HG02798 (cell line): Measurements from ENCODE around the gene RBM38.

Experiments
- ATAC-seq: cut with Tn5 transposase; IDR thresholded peaks from one replicate; pipeline ENCODE4 v1.9.1; 2021; ENCODE audit warnings: mild to moderate bottlenecking; ENCODE audit not compliant: unreplicated experiment, poor library complexity

The RBM38 gene

DNA sequence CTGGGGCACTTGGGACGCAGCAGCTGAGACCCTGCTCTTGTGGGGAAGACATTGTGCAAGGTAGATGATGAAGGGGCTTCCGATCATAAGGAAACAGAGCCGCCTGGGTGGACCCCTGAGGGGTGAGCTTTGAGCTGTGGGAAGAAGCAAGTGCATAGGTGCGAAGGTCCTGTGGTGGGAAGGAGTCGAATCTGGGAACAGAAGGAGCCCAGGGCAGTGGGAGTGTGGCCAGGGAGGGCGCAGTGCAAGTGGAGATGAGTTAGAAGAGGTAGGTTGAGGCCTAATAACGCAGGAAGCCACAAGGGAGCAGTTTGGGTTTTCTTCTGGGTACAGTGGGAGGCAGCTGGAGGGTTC is 10.3 kb downstream of the RBM38 start:
- no peak for ATAC-seq

DNA sequence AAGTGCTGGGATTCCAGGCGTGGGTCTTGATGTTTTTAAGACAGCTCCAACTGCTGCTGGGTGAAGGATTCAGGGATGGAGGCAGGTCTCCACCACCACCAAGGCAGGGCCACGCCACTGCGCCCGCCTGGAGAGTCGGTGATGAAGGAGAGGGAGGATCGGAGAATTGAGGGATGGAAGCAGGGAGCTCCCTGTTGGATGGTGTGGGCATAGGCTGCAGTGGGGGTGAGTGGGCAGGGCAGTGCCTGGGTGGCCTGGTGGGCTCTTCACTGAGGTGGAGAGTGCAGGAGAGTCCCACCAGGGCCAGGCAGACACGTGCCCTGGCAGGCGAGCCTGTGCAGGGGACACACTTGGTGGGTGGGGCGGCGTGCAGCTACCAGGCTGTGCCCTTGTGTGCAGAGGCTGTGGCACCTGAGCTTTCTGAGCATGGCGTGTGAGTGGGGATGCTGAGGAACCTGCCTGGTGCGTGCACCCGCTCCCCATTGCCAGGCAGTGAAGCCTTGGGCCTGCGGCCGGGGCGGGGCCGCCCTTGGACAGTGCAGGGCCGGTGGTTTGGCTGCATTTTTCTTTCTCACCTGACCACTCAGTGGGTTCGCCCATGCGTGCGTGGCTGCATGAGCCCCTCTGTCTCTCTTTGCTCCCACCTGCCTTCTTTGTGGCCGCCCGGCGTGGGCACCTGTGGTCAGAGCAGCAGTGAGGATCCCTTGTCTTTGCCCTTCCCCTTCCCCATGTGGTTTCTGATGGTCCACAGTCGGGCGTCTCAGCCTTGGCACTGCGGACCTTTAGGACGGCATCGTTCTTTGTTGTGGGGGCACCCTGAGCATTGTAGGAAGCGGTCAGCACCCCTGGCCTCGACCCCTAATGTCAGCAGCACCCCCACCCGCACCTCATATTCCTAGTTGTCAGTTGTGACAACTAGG is 11.3 kb downstream of the RBM38 start:
- ATAC-seq: no peak

DNA sequence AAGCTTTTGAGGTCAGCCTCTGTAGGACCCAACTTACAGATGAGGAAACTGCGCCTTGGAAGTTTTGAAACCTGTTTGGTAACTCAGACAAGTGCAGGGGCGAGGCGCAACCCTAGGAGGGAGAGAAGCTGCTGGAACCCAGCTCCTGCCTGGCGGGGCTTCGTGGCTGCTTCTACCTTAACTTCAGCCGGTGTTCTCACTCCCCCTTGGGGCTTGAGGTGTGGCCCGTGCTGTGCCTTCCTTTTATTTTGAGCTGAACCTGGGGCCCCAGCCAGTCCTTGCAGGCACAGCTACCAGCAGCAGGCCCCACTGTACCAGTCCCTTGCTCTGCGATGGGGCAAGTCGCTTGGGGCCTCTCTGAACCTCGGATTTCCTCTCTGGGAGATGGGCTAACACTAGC is 12.0 kb downstream of the RBM38 start:
- no peak for ATAC-seq

DNA sequence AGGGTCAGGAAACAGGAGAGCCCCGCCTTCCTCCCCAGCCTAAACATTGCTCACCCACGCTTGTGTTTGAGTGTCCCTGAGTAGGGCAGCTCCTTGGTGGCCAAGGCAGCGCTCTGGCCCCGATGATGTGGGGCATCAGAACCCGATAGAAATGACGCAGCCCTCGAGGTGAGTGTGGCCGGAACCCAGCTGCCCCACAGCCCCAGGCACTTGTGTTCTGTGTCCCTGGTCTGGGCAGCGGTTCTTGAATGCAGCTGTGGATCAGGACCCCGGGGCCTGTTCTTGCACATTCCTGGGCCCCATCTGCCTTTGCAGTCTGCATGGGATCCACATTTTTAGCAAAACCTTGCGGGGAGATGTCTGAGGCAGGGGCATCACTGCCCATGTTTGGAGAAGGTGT is 12.8 kb downstream of the RBM38 start:
- no peak for ATAC-seq

DNA sequence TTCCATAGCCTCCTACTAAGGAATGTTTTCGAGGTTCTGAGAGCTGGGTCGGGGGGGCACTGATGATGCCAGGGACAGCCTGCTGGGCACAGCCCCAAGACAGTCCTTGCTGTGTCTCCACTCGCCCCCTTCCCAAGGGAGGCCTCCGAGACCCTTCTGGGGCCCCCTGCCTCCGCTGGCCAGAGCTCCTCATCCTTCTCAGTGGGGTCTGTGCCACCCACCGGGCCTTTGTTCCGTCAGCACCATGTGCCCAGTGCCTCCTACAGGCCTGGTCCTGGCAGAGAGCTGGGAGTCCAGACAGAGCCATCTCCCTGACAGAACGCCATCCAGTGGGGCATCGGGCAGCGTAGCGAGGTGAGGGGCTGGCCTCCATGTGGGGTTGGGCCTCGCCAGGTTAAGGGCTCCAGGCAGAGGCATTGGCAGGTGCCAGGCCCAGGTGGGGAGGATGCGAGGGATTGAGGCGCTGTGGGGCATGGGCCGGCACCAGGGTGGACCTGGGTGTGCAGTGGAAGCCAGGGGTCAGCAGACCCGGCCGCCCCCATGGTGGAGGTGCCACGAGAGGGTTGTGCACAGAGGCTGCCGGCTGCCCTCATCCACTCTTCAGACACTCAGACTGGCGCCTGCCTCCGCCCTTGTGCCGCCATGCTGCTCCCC is 13.3 kb downstream of the RBM38 start:
- no peak for ATAC-seq

DNA sequence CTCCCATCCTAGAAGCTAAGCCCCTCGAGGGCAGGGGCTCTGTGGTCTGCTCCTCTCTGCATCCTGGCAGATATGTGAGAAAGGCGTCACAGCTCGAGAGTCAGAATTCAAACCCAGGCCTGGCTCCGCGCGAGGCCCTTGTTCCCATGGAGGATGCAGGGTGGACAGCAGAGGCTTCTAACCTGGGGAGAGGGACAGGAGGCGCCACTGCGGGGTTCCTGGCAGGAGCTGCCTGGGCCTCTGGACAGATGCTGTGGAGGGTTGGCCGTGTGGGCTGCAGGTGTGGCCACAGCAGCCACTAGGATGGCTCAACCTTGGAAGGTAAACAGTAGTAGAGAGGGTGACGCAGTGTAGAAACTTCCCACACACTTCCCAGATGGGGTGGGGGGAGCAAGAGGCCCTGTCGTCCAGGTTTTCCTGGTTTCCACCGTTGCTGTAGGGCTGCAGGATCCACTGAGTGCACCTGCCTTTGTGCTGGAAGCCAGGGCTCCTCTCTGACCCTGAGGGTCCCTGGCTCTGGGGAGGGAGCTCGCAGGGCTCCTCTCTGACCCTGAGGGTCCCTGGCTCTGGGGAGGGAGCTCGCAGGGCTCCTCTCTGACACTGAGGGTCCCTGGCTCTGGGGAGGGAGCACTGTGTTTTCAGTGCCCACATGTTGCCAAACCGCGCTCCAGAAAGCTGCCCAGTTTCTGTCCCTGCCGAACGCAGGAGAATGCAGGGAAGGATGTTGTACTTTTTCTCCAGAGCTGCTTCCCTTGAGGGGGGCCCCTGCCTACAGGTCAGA is 14.2 kb downstream of the RBM38 start:
- ATAC-seq: no peak

DNA sequence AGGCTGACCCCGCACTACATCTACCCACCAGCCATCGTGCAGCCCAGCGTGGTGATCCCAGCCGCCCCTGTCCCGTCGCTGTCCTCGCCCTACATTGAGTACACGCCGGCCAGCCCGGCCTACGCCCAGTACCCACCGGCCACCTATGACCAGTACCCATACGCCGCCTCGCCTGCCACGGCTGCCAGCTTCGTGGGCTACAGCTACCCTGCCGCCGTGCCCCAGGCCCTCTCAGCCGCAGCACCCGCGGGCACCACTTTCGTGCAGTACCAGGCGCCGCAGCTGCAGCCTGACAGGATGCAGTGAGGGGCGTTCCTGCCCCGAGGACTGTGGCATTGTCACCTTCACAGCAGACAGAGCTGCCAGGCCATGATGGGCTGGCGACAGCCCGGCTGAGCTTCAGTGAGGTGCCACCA is 16.4 kb downstream of the RBM38 start:
- no peak for ATAC-seq

DNA sequence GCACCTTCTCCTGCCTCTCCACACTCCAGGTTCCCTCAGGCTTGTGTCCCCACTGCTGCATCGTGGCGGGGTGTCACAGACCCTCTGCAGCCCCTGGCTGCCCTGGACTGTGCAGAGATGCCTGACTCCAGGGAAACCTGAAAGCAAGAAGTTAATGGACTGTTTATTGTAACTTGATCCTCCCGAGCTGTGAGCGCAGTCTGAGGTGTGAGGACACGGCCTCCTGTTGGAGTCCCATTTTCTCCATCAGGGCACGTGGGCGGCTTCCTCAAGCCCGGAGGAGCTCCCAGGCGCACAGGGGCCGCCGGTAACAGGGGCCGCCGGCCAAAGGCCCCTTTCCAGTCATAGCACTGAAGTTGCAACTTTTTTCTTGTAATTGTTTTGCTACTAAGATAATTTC is 16.9 kb downstream of the RBM38 start:
- no peak for ATAC-seq

DNA sequence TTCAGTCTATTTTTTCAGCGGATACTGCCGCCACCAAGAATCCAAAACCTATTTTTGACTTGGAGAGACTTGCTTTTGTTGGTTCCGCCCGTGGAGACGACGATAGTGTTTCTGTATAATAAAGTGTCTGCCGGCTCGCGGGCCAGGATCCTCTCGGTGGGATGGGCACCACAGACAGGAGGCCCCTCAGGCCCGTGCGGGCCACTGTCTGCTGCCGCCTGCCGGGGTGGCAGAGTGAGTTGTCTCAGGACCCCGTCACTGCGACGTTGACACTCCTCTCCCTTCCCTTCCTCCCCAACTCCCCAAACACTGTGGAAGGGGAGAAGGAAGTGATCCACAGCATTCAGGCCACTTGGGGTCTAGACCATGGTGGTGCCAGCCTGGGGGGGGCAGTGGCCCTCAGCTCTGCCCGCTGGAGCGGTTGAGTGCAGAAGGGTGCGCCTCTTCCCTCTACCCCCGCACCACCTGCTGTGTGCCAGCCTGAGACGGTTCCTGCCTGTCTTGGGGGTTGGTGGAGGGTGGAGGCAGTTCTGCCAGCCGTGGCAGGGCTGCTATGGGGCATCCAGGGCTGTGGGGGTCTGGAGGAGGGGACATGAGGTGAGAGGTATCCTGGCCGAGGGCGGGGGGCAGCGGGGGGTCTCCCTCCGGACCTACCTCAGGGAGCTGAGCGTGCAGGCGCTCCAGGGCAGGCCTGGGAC is 17.5 kb downstream of the RBM38 start:
- ATAC-seq: no peak

DNA sequence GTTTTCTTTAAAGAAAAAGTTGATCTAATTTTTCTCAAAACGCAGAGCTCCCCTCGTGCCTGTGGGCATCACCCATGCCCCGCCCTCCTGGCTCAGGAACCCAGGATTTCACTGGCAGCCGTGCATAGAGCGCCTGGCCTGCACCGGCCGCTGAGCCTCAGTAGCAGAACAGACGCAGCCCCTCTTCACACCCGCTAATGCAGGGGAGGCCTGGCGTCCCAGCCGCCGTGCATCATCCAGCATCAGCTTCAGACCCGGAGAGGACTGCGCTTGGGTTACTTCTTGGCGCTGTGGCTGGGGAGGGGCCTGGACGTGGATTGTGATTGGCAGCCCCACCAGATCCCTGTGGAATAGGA is 18.1 kb downstream of the RBM38 start:
- ATAC-seq: no peak

DNA sequence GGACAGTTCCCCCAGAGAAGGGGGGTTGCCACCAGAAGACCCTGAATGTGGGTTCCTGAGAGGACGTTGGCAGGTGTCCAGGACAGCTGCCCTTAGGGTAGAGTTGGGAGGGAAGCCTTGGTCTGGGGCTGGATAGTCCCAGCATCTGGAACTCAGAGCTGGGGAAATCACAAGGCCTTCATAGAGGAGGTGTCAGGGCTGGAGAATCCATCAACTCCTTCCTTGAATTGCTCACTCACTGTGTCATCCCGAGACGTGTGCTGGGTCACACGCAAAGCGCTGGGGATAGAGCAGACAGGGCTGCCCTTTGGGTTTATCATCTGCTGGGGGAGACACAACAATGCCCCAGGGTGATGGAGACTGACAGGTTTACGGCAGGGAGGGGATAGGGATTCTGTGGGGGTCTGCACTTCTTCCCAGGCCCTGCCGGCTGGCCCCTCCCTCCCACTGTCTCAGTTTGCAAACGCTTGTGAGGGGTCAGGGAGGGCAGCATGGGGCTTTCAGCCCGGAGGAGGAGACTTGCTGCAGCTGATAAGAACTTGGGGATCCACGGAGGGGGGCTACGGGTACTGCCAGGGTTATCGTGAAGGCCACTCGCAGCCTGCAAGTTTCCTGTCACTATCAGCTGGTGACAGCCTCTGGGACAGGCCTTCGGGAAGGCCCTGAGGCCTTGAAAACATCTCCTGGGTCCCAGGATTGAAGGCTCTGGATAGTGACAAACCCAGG is 18.6 kb downstream of the RBM38 start:
- no peak for ATAC-seq

DNA sequence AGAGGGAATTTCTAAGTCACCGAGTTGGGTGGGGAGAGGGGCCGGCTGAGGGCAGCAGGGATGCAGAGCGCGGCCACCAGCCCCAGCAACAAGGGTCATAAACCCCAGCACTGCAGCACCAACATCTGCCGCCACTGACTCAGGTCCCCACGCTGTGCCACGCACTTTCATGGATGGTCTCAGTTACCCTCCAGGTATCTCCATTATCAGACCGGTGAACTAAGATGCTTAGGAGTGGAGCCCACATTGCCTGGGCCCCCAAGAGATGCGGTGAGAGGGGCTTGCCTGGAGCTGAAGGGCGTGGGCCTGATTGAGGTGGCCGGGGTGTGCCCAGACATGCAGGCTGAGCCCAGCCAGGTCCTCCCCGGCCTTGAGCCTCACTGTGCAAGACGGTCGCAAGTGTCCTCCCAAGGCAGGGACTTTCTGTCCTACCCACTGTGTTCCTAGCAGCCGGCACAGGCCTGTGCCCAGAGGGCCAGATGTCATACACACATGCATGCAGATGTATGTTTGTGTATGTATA is 19.3 kb downstream of the RBM38 start:
- ATAC-seq: no peak

DNA sequence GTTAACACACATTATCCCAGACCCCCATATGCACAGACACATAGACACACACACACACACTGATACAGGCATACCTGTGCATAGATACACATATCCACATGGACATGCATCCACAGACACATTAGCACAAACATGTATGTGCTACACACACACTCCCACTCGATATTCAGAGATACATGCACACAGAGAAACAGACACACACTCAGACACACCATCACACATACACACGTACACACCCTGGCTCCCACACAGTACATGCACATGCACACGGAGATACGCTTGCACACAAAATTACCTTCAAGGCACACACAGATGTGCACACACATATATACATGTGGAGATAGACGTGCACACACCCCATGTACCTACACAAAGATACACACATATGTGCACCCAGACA is 19.7 kb downstream of the RBM38 start:
- ATAC-seq: no peak

DNA sequence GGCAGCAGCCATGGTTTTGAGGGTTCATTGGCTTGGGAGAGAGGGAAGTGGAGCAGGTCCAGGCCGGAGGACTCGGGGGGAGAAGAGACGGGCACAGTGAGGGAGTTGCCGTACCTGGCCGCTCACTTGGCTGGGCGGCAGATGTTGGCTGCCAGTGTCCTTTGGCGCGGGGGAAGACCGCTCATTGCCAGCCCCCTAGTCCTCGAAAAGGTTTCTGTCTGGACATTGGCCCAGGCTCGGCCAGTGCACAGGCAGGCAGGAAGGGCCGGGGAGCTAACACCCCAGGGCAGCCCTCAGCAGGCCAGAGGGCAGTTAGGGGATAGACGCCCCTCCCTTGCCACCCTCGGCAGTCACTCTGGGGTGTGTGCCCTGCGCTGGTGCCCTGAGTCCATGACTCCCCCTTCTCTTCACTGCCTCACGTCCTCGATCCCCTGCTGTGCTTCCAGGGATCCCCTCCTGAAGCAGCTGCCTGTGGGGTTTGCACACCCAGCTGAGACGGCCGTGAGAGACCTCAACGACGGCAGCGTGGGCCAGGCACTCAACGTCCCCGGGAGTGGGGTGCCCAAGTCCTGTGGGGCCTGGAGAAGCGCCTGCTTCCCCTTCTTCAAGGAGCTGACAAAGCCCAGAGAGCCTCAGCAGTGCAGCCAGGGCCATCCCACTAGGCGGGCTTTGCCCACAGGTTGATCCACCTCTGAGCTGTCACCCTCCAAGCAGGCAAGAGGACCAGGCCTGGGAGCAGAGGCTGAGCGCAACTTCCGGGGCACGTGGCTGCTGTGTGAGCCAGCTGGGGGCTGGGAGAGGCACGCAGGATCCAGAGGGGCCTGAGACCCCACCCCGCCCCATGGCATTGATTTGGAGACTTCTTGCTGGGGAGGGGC is 20.4 kb downstream of the RBM38 start:
- ATAC-seq: no peak

DNA sequence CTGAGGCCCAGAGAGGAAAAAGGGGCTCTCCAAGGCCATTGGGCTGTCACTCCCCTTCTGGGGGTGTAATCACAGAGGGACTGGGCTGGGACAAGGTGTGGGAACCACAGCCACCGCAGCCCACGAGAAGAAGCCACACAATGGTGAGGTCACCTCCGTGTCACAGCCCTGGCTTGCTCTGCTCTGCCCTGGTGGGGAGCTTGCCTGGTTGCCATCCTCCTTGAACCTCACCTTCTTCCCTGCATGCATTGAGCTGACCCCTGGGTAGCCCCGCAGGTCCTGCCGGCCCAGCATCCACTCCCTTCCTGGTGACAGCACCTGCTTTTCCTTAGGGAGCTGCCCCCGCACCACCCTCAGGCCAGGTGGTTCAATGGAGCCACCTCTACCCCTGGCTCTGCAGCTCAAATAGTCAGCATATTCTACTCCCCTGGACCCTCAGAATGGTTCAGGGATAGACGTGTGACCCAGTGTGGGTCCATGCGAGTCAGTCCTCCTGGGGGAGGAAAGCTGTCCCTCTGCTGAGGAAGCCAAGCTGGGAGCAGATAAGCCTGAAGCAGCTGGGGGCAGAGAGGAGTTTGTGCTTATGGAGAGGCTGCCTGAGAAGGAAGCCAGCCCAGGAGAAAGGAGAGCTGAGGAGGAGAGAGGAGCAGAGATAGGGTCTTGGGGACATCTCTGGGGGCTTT is 21.3 kb downstream of the RBM38 start:
- ATAC-seq: no peak

DNA sequence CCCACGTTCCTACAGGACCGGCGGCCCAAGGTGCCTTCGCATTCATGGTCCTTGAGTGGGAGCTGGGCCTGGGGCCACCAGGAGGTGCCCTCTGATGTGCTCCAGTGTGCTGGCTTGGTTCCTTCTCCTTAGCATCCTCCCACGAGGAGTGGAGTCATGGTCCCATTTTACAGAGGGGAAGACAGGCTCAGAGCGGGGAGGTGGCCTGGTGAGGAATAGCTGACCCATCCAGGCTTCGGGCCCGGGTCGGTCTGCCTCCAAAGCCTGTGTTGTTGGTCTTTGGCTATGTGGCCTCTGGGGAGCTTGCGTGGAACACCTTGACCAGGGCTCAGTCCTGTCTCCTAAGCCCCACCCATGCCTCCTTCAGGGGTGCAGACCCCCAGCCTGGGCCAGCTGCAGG is 22.8 kb downstream of the RBM38 start:
- ATAC-seq: no peak

DNA sequence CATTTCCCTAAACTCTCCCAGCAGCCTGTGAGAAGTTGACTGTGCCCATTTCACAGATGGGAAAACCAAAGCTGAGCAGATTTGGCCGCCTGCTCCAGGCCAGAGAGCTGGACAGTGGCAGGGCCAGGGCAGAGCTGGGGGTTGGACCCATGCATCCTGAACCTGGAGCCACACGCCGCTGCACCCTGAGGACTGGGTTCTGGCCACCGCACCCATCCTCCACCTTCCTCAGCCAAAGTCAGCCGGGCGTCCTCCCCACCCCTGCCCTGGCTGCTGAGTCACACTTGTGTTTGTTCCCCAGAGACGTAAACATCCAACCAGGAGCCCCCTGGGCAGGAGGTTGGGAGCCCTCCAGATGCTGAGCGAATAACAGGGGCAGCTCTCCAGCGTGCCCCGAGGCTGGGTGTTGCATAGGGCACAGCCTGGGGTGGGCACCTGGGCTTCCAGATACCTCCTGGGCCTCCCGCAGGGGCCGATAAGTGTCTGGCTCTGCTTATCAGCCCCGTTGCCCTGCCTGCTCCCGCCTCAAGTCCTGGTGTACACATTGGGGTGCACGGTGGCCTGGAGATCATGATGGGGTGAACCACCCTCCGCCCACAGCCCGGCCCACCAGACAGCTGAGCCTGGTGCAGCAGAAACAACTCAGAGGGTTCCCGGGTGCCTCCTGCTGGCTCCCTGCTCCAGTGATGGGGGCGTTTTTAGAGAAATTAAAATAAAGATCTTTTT is 23.8 kb downstream of the RBM38 start:
- no peak for ATAC-seq

DNA sequence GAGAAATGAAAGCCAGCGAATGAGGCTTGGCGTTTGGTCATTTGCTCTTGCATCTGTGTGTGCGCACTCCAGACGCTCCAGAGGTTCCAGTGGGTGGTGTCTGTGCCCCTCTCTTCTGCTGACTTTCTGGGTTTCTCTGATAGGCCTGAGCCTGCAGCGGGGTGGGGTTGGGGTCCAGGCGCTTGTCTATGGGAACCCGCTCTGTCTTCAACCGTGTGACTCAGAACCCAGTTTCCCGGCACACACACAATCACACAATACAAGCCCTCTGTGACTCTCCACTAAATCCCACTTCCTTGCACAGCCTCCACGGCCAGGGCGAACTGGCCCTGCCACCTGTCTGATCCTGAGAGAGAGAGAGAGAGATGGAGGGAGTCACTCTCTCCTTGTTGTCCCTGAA is 24.6 kb downstream of the RBM38 start:
- ATAC-seq: no peak
